Esophagus muscularis mucosa (tissue), 3 donors: ENCODE measurements around the gene DSTYK.

ENCODE experiments used
- CTCF ChIP-seq, 3 experiments: fragments of 200-600 bp in 2 of 3; fragments of 450-650 bp in 1 of 3; sonication (generic) in 2 of 3; IDR thresholded peaks; one replicate each; pipeline ENCODE4 v1.5.1; 2017 to 2019; ENCODE audit warnings: antibody characterized with exemption in 3 of 3, mild to moderate bottlenecking in 2 of 3, moderate library complexity in 1 of 3
- POLR2A ChIP-seq: fragments of 450-650 bp; IDR thresholded peaks from one replicate; pipeline ENCODE4 v1.6.1; 2017; ENCODE audit warnings: antibody characterized with exemption, moderate library complexity, mild to moderate bottlenecking, low read depth
- POLR2AphosphoS5 ChIP-seq, 2 donors: sonication (generic); formaldehyde crosslinking; IDR thresholded peaks; one replicate each; pipeline ENCODE4 v1.6.1; 2017; ENCODE audit warnings: antibody characterized with exemption in 2 of 2

DNA sequence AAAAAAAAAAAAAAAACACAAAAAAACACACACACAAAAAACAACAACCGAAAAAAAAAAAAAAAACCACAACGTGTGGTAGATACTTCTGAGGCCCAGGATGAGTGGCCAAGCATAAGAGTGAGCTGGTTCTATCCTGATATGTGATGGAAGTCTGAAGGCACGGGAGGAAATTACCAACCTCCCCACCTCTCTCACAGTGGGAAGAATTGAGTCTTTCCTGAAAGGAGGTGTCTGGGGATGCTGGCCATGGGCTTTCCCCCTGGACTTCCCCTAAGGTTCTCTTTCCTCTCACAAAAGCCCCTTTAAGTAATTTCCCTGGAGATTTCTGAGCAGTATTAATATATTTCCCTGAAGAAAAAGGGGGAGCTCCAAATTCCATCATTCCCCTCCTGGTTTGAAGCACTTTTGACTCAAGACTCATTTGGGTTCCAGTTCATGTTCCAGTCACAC, 21.5 kb upstream of the DSTYK start:
- TF ChIP-seq CTCF (IDR thresholded peaks at IDR 0.05) (no peak), POLR2A (no peak), POLR2AphosphoS5 (IDR thresholded peaks at IDR 0.05) (no peak)
